ENCODE measurements around the gene MSH5.

DNA sequence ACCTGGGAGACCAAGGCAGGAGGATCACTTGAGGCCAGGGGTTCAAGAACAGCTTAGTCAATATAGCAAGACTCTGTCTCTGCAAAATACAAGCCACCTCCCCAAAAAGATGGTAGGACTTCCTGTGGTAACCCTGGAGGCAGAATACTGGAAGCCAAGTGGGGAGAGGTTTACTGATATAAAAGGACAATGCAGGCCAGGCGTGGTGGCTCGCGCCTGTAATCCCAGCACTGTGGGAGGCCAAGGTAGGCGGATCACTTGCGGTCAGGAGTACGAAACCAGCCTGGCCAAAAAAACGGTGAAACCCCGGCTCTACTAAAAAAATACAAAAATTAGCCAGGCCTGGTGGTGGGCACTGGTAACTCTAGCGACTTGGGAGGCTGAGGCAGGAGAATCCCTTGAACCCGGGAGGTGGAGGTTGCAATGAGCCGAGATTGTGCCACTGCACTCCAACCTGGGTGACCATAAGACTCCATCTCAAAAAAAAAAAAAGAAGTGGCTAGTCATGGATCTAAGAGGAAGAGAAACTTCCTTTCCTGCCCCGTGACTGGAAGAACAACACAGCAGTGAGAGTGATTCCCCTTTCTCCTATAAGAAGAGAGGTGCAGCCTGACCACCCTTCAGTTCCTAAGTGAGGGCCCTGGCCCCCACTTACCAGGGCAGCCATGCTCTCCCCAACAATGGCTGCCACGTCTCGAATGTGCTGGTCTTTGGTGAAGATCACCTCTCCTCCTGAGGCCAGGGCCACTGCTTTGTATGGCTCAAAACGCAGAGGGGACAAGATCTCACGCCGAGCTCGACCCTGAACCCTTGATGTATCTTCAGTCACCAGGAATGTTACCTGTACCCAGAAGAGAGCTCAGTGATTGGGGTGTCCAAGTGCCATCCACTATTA, 28.8 kb downstream of the MSH5 start:
- TF ChIP-seq CTCF (IDR thresholded peaks at IDR 0.05) (no peak), ZFX (IDR thresholded peaks at IDR 0.05; ENCODE audit: borderline replicate concordance) (no peak)
